PC-9 (cell line): Measurements from ENCODE around the gene XKR7. TPM values are rescaled to one million over a fixed set of nuclear protein-coding genes. Genes with fewer than 3 reads are reported as not detected.

Experiments used
- BruUV-seq: library from RNA; stranded (reverse); fragments of 400-500 nt; replicated peaks from 2 replicates; lab custom pipeline; 2021; lab: Mats Ljungman, UMichigan
- CTCF ChIA-PET: fragments of 300-600 bp; sonication (Branson Sonifier 250); formaldehyde crosslinking; loops from one replicate; lab custom pipeline; 2022; ENCODE audit warnings: antibody characterized with exemption; lab: Charles Lee
- POLR2A ChIA-PET: fragments of 300-600 bp; sonication (Branson Sonifier 250); formaldehyde crosslinking; loops from one replicate; lab custom pipeline; 2022; ENCODE audit warnings: antibody characterized with exemption; ENCODE audit not compliant: unreplicated experiment; lab: Charles Lee
- DNase-seq, 2 experiments: peaks; one replicate each; pipeline versions ENCODE4 v3.0.0 to v3.0.0-alpha.2; 2015 to 2022; ENCODE audit warnings: mixed read lengths in 1 of 2
- H2AFZ ChIP-seq: fragments of 200-600 bp; sonication (generic); 2 replicates; pipeline ENCODE4 v1.8.1; 2017; ENCODE audit warnings: antibody characterized with exemption
- H3F3A ChIP-seq: fragments of 200-600 bp; sonication (generic); 2 replicates; pipeline ENCODE4 v1.8.1; 2017; ENCODE audit warnings: antibody characterized with exemption, mild to moderate bottlenecking, low read depth; ENCODE audit not compliant: insufficient read depth
- H3K27ac ChIP-seq: fragments of 200-600 bp; sonication (generic); 2 replicates; pipeline ENCODE4 v1.6.1; 2016; ENCODE audit warnings: mixed run types
- H3K27me3 ChIP-seq: fragments of 200-600 bp; sonication (generic); 2 replicates; pipeline ENCODE4 v1.6.1; 2016; ENCODE audit warnings: low read depth, mixed run types; ENCODE audit not compliant: insufficient read depth
- H3K36me3 ChIP-seq: fragments of 200-600 bp; sonication (generic); 2 replicates; pipeline ENCODE4 v1.6.1; 2016; ENCODE audit warnings: low read depth, mixed run types
- H3K4me1 ChIP-seq: fragments of 200-600 bp; sonication (generic); replicated peaks from 2 replicates; pipeline ENCODE4 v1.6.1; 2016; ENCODE audit warnings: mixed run types; ENCODE audit not compliant: insufficient read depth
- H3K4me2 ChIP-seq: fragments of 200-600 bp; sonication (generic); 2 replicates; pipeline ENCODE4 v1.6.1; 2017; ENCODE audit warnings: mixed run types
- H3K4me3 ChIP-seq: fragments of 200-600 bp; sonication (generic); 2 replicates; pipeline ENCODE4 v1.6.1; 2016; ENCODE audit warnings: mixed run types
- H3K79me2 ChIP-seq: fragments of 200-600 bp; sonication (generic); 2 replicates; pipeline ENCODE4 v1.6.1; 2017; ENCODE audit warnings: low read depth, mixed run types
- H3K9me2 ChIP-seq: fragments of 200-600 bp; sonication (generic); 2 replicates; pipeline ENCODE4 v1.8.1; 2017; ENCODE audit warnings: mild to moderate bottlenecking; ENCODE audit not compliant: insufficient read depth
- H3K9me3 ChIP-seq: fragments of 200-600 bp; sonication (generic); 2 replicates; pipeline ENCODE4 v1.8.1; 2016; ENCODE audit warnings: low read depth; ENCODE audit not compliant: insufficient read depth
- H4K20me1 ChIP-seq: fragments of 200-600 bp; sonication (generic); 2 replicates; pipeline ENCODE4 v1.8.1; 2017; ENCODE audit not compliant: insufficient read depth
- CTCF ChIP-seq: fragments of 200-600 bp; sonication (generic); conservative IDR thresholded peaks from 2 replicates; pipeline ENCODE4 v1.6.1; 2017; ENCODE audit warnings: mixed run types, antibody characterized with exemption, mild to moderate bottlenecking, moderate library complexity
- EZH2 ChIP-seq: fragments of 200-600 bp; sonication (generic); IDR thresholded peaks from 2 replicates; pipeline ENCODE4 v1.8.0; 2017; ENCODE audit warnings: antibody characterized with exemption, low read depth
- intact Hi-C: fragments of 100-400 bp; cut with micrococcal nuclease; formaldehyde crosslinking; loops from one replicate; pipeline ENCODE4 v1.10.0; 2022; ENCODE audit not compliant: unreplicated experiment
- total RNA-seq: library from RNA; stranded (reverse); gene quantifications from 2 replicates; pipeline ENCODE4 v1.2.3, GENCODE V29; 2021

Gene XKR7
- total RNA-seq, 1 experiment from 2014 or later, result not detected

- H4K20me1 ChIP-seq, result no peaks in the 10 kb centered on the region; the same call in 1 of the 2 replicates
- ChIA-PET POLR2A (no interaction called here), CTCF (no interaction called here)
- no peaks in the 10 kb centered on the region for H3K79me2 ChIP-seq
- no TSS peak for BruUV-seq
- DNase-seq, result no peak
- intact Hi-C loops, result no loop called here
- TF ChIP-seq CTCF, result no peak
- no peak for TF ChIP-seq EZH2
- no peaks in the 10 kb centered on the region for H3F3A ChIP-seq
- no peak within 1 kb of the TSS for H3K4me2 ChIP-seq
- no peaks in the 10 kb centered on the region for H3K9me3 ChIP-seq
- H3K9me2 ChIP-seq, result no peaks in the 10 kb centered on the region
- H3K4me3 ChIP-seq, result no peak within 1 kb of the TSS
- peaks cover 80% of the 10 kb centered on the region for H3K27me3 ChIP-seq
- no peaks in the 10 kb centered on the region for H3K4me1 ChIP-seq
- H2AFZ ChIP-seq, result no peak within 1 kb of the TSS
- H3K27ac ChIP-seq, result no peak within 1 kb of the TSS
- H3K36me3 ChIP-seq, result no peaks in the 10 kb centered on the region
These were observed 42.1 kb downstream of the XKR7 start, which contains the start of gene CCM2L for GRCh38 chr20:32010101-32010500. TSS of gene CCM2L (plus strand) at chr20:32010438. CDS start at chr20:32010455, 17 bp downstream.

GRCh38 chr20:32010666-32011065, 42.7 kb downstream of the XKR7 start:
- TF ChIP-seq EZH2, result no peak
- no peak for TF ChIP-seq CTCF
- Histone ChIP-seq H3K79me2 (no peaks in the 10 kb centered on the region), H3K36me3 (no peaks in the 10 kb centered on the region), H4K20me1 (no peaks in the 10 kb centered on the region), H3F3A (no peaks in the 10 kb centered on the region), H3K9me3 (no peaks in the 10 kb centered on the region), H3K9me2 (no peaks in the 10 kb centered on the region), H3K27me3 (peaks cover 80% of the 10 kb centered on the region), H2AFZ (no peak overlapping the region), H3K4me1 (no peaks in the 10 kb centered on the region), H3K4me3 (no peak overlapping the region), H3K27ac (no peak overlapping the region), H3K4me2 (no peak overlapping the region)
- no peak for DNase-seq
- CTCF ChIA-PET, result no interaction called here
- BruUV-seq, result no TSS peak
- intact Hi-C loops, result no loop called here
- POLR2A ChIA-PET, result no interaction called here

- BruUV-seq, result no TSS peak
- Histone ChIP-seq H3K4me2 (no peak overlapping the region), H3K4me1 (no peaks in the 10 kb centered on the region), H2AFZ (no peak overlapping the region), H3F3A (no peaks in the 10 kb centered on the region), H4K20me1 (no peaks in the 10 kb centered on the region), H3K4me3 (no peak overlapping the region), H3K27ac (no peak overlapping the region), H3K9me2 (no peaks in the 10 kb centered on the region), H3K27me3 (peaks cover 80% of the 10 kb centered on the region), H3K9me3 (no peaks in the 10 kb centered on the region), H3K36me3 (no peaks in the 10 kb centered on the region), H3K79me2 (no peaks in the 10 kb centered on the region)
- no peak for DNase-seq
- TF ChIP-seq EZH2 (no peak), CTCF (no peak)
- ChIA-PET CTCF (no interaction called here), POLR2A (no interaction called here)
- intact Hi-C loops, result no loop called here
These were observed 44.3 kb downstream of the XKR7 start for GRCh38 chr20:32012159-32012688.
